ENCODE data around the gene PRODH2.
A peak's percentile ranks its signal among the peaks of the same experiment; 100 is the strongest.
"Not testable (repeated sequence)": the region's sequence is repeated elsewhere in the genome, so short reads cannot be mapped to it uniquely, and the experiment has no call there.

PRODH2 gene

GRCh38 chr19:35842666-35843272 lies 30.1 kb upstream of the PRODH2 start:
- no peak for DNase-seq (ENCODE audit: low read depth)

GRCh38 chr19:35841961-35842595 lies 29.4 kb upstream of the PRODH2 start:
- DNase-seq (ENCODE audit: low read depth), result no peak

GRCh38 chr19:35836096-35836495 lies 23.5 kb upstream of the PRODH2 start:
- DNase-seq (ENCODE audit: low read depth), result not testable (repeated sequence)

- no peak for DNase-seq (ENCODE audit: low read depth)
Observed at GRCh38 chr19:35833972-35834371, 21.3 kb upstream of the PRODH2 start.

GRCh38 chr19:35832054-35832453 lies 19.4 kb upstream of the PRODH2 start:
- DNase-seq (ENCODE audit: low read depth), result no peak

GRCh38 chr19:35830986-35831385 lies 18.3 kb upstream of the PRODH2 start:
- no peak for DNase-seq (ENCODE audit: low read depth)

GRCh38 chr19:35828692-35829301 lies 16.2 kb upstream of the PRODH2 start:
- peak; percentile 14 for DNase-seq (ENCODE audit: low read depth)

- DNase-seq (ENCODE audit: low read depth), result no peak
Observed at GRCh38 chr19:35824150-35824549, 11.5 kb upstream of the PRODH2 start.

- no peak for DNase-seq (ENCODE audit: low read depth)
Observed at GRCh38 chr19:35822579-35822978, 9.9 kb upstream of the PRODH2 start.

- no peak for DNase-seq (ENCODE audit: low read depth)
Observed at GRCh38 chr19:35818445-35818844, 5.8 kb upstream of the PRODH2 start.

- no peak for DNase-seq (ENCODE audit: low read depth)
Observed at GRCh38 chr19:35816846-35817245, 4.2 kb upstream of the PRODH2 start.

GRCh38 chr19:35816262-35816661 lies 3.6 kb upstream of the PRODH2 start:
- DNase-seq (ENCODE audit: low read depth), result no peak

- no peak for DNase-seq (ENCODE audit: low read depth)
Observed at GRCh38 chr19:35813043-35813890, 622 bp upstream of the PRODH2 start.

GRCh38 chr19:35811317-35812219 lies 1.1 kb downstream of the PRODH2 start:
- DNase-seq (ENCODE audit: low read depth), result no peak

GRCh38 chr19:35807633-35808032 lies 5.0 kb downstream of the PRODH2 start:
- DNase-seq (ENCODE audit: low read depth), result no peak

GRCh38 chr19:35806597-35806996 lies 6.0 kb downstream of the PRODH2 start:
- no peak for DNase-seq (ENCODE audit: low read depth)

- DNase-seq (ENCODE audit: low read depth), result no peak
Observed at GRCh38 chr19:35805526-35806102, 7.0 kb downstream of the PRODH2 start.

- DNase-seq (ENCODE audit: low read depth), result no peak
Observed at GRCh38 chr19:35801828-35802227, 10.8 kb downstream of the PRODH2 start.

GRCh38 chr19:35797663-35798062 lies 15.0 kb downstream of the PRODH2 start:
- DNase-seq (ENCODE audit: low read depth), result no peak

GRCh38 chr19:35796645-35797542 lies 15.8 kb downstream of the PRODH2 start:
- DNase-seq (ENCODE audit: low read depth), result no peak

Measured in stimulated activated CD8-positive, alpha-beta memory T cell treated with anti-CD3 and anti-CD28 coated beads, Interleukin-15, amount 100 ng/mL, for 1 hour (primary cell).